Right lobe of liver (tissue), 6 donors: ENCODE results near the gene MZT2A. TPM values are rescaled to one million over a fixed set of nuclear protein-coding genes. Genes with fewer than 3 reads are reported as not detected.
A peak's percentile ranks its signal among the peaks of the same experiment; 100 is the strongest.
"Not testable (repeated sequence)": the region's sequence is repeated elsewhere in the genome, so short reads cannot be mapped to it uniquely, and the experiment has no call there.

Source experiments
- ATAC-seq, 4 donors: fragments of 200-7000 bp; cut with Tn5 transposase; one replicate each; pipeline ENCODE4 v1.9.1; 2020; ENCODE audit warnings: mild to moderate bottlenecking in 4 of 4, moderate library complexity in 4 of 4
- DNase-seq, 3 donors: peaks; one replicate each; pipeline ENCODE4 v3.0.0-alpha.2; 2020
- H3K27ac ChIP-seq, 3 donors: fragments of 200-600 bp; one replicate each; pipeline ENCODE4 v1.8.0; 2022
- H3K27me3 ChIP-seq, 2 donors: fragments of 200-600 bp; one replicate each; pipeline ENCODE4 v1.8.0; 2022
- H3K36me3 ChIP-seq, 4 donors: fragments of 200-600 bp; sonication (generic) in 1 of 4; one replicate each; pipeline versions ENCODE4 v1.5.1 to v1.8.0; 2017 to 2022; ENCODE audit warnings: control low read depth in 1 of 4
- H3K4me1 ChIP-seq, 4 donors: fragments of 200-600 bp; sonication (generic) in 1 of 4; one replicate each; pipeline versions ENCODE4 v1.5.1 to v1.8.0; 2017 to 2022; ENCODE audit warnings: control low read depth in 1 of 4
- H3K4me3 ChIP-seq, 3 donors: fragments of 200-600 bp; one replicate each; pipeline ENCODE4 v1.8.0; 2022
- H3K9me3 ChIP-seq, 4 donors: fragments of 200-600 bp; sonication (generic) in 1 of 4; one replicate each; pipeline versions ENCODE4 v1.5.1 to v1.8.0; 2017 to 2022; ENCODE audit warnings: control low read depth in 1 of 4
- WGBS: methylation state at CpG from one replicate; pipeline ENCODE4 v1.1.6; 2018; ENCODE audit warnings: low coverage, low lambda C conversion rate; ENCODE audit not compliant: insufficient coverage; ENCODE audit errors: missing lambda C conversion rate; 5-methylcytosine and 5-hydroxymethylcytosine counted together
- intact Hi-C, 2 donors: fragments of 100-400 bp; cut with DNase I; formaldehyde crosslinking; loops; one replicate each; pipeline versions ENCODE4 v1.11.2 to v1.14.1; 2022
- total RNA-seq, 6 experiments: library from RNA; depleted of rRNA in 2 of 6; stranded (reverse); fragments of >200 nt in 2 of 6; fragmentation: NEBNext Ultra II Directional in 3 of 6; extraction: Animal tissue kit (Norgen Biotek cat#: 25700) in 3 of 6; gene quantifications; one replicate each; pipeline versions ENCODE4 v1.1.0 to v1.2.4, GENCODE V29; 2016 to 2023
- donor health status: DM: no; HTN: yes; CAD: no.
- donor health status: DM: no; HTN: no; CAD: no.
- donor health status: DM: no; HTN: no; CAD: no.
- donor health status: DM: no; HTN: yes; CAD: no.
- donor health status: DM: no; HTN: yes; CAD: no.

The MZT2A gene
- total RNA-seq, 6 experiments from 2014 or later: 36.5 to 61.9 (median 42.6) TPM

- DNase-seq: peak in 1 of 3 donors; percentile 20
- ATAC-seq, intact Hi-C loops, H3K27ac ChIP-seq, H3K27me3 ChIP-seq, H3K4me3 ChIP-seq, H3K4me1 ChIP-seq, H3K9me3 ChIP-seq, H3K36me3 ChIP-seq: not testable (repeated sequence)
- no CpG with 5 or more reads among the region's 11 CpGs for WGBS
Observed at GRCh38 chr2:131531547-131532185, 39.5 kb upstream of the MZT2A start.

DNA sequence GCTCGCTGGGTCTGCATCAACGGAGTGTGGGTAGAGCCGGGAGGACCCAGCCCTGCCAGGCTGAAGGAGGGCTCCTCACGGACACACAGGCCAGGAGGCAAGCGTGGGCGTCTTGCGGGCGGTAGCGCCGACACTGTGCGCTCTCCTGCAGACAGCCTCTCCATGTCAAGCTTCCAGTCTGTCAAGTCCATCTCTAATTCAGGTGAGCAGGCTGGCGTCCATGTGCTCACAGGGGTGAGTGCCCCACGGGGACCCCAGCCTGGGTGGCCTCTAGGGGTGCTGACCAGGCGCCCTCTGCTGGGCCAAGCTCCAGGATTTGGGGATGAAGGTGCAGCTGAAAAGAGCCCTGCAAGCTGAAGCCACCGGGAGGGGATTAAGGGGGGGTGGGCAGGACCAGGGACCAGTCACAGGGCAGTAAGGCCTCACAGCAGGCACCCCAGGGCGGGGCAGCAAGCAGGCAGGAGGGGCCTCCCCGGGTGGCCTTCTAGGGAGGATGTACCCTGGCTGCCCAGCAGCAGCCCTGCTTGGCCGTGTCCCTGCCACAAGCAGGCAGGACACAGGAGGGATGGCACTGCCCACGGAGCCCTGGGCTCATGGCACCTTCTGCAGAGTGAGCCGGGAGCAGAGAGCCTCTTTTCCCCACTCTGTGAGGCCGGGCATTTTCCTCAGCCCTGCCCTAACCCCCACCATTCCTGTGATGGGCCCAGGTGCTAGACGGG is 38.6 kb upstream of the MZT2A start:
- H3K27ac ChIP-seq, intact Hi-C loops, H3K4me3 ChIP-seq, ATAC-seq, H3K36me3 ChIP-seq, H3K9me3 ChIP-seq, H3K4me1 ChIP-seq, H3K27me3 ChIP-seq: not testable (repeated sequence)
- no CpG with 5 or more reads among the region's 22 CpGs for WGBS
- peak in 1 of 3 donors; percentile 38 for DNase-seq

DNA sequence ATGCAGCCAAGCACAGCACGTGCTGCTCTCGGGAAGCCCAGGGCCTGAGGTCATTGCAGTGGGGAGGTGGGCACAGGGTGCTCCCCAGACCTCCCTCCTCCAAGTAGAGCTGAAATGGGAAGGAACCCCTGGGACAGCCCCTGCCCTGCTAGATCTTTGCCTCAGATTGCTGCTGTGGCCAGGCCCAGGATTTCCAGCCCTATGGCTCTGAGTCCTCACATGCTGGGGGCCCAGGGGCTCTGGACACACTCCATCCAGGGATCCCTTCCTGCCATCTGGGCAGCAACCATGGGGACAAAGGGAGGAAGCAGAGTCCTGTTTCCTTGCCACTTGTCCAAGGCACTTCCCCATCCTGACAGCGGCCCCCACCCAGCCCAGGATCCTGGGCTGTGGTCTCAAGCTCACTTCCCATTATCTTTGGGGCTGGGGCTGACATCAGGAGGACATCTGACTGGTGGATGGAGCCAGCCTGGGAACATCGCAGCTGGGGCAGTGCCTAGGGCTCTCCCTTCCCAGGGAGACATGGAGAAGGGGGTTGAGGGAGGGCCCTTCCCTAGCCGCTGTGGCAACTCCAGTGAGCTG is 37.8 kb upstream of the MZT2A start:
- ATAC-seq: not testable (repeated sequence)

DNA sequence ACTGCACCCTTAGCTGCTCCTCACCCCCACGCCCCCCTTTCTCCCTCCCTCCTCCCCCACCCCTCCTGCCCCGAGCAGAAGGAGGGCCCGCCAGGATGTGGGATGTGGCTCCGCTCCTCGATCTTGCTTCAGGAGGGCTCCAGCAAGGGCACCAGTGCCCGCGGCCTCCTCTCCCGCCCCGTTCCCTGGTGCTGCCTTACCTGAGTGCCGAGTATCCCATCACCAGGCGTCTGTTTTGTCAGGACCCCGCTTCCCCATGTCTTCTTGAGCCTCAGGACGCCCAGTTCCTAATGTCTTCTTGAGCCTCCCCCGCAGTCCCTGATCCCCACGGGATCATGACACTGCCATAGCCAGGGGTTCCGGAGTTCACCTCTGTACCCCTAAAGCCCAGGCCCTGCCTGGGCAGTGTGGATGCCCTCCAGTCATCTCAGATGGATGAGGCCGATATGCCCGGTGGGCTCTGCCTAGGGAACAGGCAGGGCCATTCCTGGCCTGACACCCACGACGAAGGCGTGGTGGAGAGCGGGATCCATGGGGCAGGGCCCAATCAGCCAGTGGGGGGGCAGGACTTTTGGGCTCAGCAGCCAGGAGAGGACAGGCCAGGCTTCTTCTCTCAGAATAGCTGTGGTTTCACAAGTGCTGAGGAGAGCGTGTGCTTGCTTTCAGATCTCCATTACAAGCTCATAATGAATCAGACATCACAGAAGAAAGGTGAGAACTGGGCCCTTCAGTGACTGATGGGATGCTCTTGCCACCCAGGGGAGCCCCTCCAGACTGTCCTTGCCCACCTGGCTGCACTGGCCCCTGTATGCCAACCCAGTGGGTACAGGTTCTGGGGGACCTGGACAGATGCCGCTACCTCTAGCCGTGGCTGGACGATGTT is 37.0 kb upstream of the MZT2A start:
- H3K4me3 ChIP-seq, DNase-seq, H3K4me1 ChIP-seq, H3K9me3 ChIP-seq, intact Hi-C loops, H3K27ac ChIP-seq, H3K36me3 ChIP-seq, H3K27me3 ChIP-seq: not testable (repeated sequence)
- ATAC-seq: peak in 1 of 4 donors; percentile 11
- 53% methylated on average over 7 of the region's 26 CpGs for WGBS

More for the DNA sequence above, 37.8 kb upstream of the MZT2A start:
- H3K4me3 ChIP-seq, H3K27me3 ChIP-seq, DNase-seq, H3K9me3 ChIP-seq, H3K36me3 ChIP-seq, H3K27ac ChIP-seq, H3K4me1 ChIP-seq, intact Hi-C loops: not testable (repeated sequence)
- WGBS: no CpG with 5 or more reads among the region's 5 CpGs

- H3K27ac ChIP-seq, H3K27me3 ChIP-seq, H3K36me3 ChIP-seq, intact Hi-C loops, H3K9me3 ChIP-seq, H3K4me1 ChIP-seq: not testable (repeated sequence)
- peak within 1 kb of the TSS in 2 of 3 donors; percentile 9 to 35 for H3K4me3 ChIP-seq
- peak; percentile 73 to 90 (median 86) for ATAC-seq
- peak; percentile 63 to 72 (median 66) for DNase-seq
- WGBS: 27% methylated on average over 36 of the region's 47 CpGs
Observed at GRCh38 chr2:131527131-131528001, 35.2 kb upstream of the MZT2A start, which contains the start of gene CCDC74A. Gene CCDC74A (plus strand): TSS chr2:131527888. CDS start chr2:131527971, 83 bp downstream.

DNA sequence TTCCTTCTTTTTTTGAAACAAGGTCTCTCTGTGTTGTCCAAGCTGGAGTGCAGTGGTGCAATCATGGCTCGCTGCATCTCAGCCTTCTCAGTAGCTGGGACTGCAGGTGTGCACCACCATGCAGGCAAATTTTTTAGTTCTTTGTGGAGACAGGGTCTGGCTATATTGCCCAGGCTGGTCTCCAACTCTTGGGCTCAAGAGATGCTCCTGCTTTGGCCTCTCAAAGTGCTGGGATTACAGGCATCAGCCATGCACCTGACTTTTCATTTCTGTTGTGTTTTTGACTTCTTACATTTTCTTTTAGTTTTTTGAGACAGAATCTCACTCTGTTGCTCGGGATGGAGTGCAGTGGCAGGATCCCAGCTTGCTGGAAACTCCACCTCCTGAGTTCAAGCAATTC is 33.1 kb upstream of the MZT2A start:
- WGBS: 81% methylated on average over 2 of the region's 2 CpGs
- H3K36me3 ChIP-seq, intact Hi-C loops, H3K27me3 ChIP-seq, H3K27ac ChIP-seq, DNase-seq, ATAC-seq, H3K4me1 ChIP-seq, H3K4me3 ChIP-seq, H3K9me3 ChIP-seq: not testable (repeated sequence)
